PC-9 (cell line): ENCODE measurements around the gene DLGAP1.

ENCODE experiments used
- EZH2 ChIP-seq: fragments of 200-600 bp; sonication (generic); IDR thresholded peaks from 2 replicates; pipeline ENCODE4 v1.8.0; 2017; ENCODE audit warnings: antibody characterized with exemption, low read depth
- TF ChIP-seq, protein P1 (sequence below): fragments of 200-600 bp; sonication (generic); conservative IDR thresholded peaks from 2 replicates; pipeline ENCODE4 v1.6.1; 2017; ENCODE audit warnings: mixed run types, antibody characterized with exemption, mild to moderate bottlenecking, moderate library complexity

DNA sequence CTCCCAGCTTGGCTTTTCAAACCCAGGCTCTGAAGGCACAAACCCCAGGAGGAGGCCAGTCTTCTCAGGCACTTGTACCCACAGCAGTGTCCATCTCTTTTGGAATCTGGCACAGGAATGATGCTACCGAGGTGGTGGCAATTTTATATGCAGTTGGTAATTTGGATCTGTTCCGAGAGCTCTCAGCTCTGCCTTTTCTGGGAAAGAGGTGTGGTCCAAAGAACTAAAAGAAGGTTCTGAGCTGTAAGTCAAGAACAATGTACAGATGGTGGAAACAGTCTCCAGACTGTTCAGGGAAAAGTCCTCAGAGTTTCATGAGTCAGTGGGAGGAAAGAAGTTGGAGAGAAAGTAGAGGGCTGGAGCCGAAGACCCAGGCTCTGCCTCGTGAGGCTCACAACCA, 651.8 kb downstream of the DLGAP1 start:
- TF ChIP-seq EZH2 = no peak
- TF ChIP-seq, protein P1, sequence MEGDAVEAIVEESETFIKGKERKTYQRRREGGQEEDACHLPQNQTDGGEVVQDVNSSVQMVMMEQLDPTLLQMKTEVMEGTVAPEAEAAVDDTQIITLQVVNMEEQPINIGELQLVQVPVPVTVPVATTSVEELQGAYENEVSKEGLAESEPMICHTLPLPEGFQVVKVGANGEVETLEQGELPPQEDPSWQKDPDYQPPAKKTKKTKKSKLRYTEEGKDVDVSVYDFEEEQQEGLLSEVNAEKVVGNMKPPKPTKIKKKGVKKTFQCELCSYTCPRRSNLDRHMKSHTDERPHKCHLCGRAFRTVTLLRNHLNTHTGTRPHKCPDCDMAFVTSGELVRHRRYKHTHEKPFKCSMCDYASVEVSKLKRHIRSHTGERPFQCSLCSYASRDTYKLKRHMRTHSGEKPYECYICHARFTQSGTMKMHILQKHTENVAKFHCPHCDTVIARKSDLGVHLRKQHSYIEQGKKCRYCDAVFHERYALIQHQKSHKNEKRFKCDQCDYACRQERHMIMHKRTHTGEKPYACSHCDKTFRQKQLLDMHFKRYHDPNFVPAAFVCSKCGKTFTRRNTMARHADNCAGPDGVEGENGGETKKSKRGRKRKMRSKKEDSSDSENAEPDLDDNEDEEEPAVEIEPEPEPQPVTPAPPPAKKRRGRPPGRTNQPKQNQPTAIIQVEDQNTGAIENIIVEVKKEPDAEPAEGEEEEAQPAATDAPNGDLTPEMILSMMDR = no peak
